T-helper 9 cell (primary cell): ENCODE measurements around the gene COQ9.
"Not testable (repeated sequence)": the region's sequence is repeated elsewhere in the genome, so short reads cannot be mapped to it uniquely, and the experiment has no call there.

Source experiments
- DNase-seq: peaks from one replicate; pipeline ENCODE4 v3.0.0-alpha.2; 2020

COQ9 gene

DNA sequence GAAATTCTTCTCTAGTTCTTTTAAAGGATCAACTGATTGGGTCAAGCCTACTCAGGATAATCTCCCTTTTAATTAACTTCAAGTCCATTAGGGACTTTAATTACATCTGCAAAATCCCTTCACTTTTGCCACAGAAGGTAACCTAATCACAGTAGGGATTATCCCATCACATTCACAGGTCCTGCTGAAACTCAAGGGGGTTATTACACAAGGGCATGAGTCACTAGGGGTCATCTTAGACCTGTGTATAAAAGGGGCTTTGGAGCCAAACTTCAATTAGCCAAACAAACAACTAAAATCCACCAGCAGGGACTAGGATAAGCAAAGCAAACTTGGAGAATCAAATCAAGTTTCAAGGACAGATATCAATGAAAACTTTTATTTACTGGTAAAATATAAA lies 19.5 kb upstream of the COQ9 start:
- no peak for DNase-seq

DNA sequence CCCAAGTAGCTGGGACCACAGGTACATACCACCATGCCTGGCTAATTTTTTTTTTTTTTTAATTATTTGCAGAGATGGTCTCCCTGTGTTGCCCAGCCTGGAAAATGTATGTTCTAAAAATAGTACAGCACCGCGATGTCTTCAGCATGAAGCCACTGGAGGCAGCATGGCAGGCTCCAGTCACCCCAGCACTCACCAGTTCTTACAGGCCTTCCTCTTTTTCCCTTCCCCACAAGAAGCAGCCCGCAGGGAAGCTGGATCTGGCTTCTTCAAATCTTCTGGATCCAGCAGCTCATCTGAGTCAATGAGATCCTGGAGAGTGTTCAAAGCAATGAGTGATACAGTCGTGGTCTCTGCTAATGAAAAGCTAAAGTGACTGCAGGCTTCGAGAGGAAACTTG lies 16.3 kb upstream of the COQ9 start:
- no peak for DNase-seq

DNA sequence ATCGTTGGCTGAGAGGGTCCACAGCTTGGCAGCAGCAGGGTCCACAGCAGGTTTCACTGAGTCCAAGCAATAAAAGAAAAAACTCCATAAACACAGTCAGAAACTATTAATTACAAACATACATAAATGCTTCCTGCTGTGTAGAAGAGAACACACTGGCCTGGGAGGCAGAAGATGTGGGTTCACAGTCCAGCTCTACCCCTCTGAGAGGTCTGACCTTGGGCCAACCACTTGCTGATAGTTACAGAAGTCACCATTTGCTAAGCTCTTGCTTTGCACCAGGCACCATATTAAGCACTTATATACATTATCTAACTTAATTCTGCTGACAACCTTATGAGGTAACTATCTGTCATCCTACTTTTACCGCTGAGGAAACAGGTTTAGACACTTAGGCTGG lies 14.8 kb upstream of the COQ9 start:
- no peak for DNase-seq

DNA sequence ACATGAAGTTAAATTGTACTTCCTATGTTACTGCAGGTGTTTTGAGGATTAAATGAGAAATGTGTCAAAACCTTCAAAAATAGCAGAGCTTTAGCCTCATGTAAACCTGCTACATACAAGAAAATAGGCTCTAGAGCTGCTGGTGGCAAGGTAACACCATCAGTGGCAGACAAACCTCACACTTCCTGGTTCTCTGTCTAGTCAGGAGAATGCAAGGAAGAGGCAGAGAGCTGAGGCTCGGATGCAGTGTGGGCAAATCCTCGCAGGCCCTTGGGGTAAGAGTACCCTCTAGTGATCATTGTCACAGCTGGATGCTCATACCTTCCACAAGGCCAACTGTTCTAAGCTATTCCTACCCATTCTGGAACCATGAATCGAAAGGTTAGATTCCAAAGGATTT lies 14.3 kb upstream of the COQ9 start:
- DNase-seq: no peak

DNA sequence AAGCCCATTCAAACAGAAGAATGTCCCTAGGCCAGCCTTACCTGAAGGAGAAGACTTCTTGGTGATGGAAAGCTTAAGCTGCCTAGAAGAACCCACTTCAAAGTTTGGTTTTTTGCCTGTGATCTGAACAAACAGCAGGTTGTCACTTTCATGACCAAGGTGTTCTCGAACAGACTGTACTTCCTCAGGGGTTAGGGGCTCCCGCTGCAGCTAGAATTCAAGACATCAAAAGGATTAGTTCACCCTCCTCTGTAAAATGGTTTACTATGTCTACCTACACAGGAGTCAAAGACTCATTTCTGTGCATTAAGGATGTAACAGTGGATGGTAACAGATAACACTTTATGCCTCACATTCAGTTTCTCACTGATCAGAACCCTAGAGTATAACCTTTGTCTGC lies 13.3 kb upstream of the COQ9 start:
- DNase-seq: no peak

DNA sequence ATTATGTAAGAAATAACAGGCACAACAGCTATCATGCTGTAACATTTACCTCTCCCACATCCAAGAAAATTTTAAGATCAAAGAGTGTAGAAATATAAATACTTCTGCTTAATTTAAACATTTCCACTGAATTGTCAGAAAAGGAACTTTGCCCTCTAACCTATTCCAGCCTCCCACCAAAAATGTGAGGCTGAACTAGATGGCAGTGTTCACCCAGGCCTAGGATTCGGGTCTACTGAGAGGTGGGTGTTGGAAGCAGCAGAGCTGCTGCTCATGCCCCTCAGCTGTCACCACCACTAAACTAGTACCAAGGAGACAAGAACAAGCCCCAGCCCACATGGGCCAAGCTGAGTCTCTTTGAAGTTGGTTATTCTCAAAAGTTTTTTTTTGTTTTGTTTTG lies 11.4 kb upstream of the COQ9 start:
- DNase-seq: no peak

DNA sequence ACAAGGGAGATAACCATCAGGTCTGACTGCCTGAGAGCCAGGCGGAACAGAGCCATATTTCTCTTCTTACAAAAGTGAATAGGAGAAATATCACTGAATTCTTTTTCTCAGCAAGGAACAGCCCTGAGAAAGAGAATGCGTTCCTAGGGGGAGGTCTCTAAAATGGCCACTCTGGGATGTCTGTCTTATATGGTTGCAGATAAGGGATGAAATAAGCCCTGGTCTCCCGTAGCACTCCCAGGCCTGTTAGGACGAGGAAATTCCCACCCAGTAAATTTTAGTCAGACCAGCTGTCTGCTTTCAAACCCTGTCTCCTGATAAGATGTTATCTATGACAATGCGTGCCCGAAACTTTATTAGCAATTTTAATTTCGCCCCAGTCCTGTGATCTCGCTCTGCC lies 7.3 kb upstream of the COQ9 start:
- DNase-seq: not testable (repeated sequence)

DNA sequence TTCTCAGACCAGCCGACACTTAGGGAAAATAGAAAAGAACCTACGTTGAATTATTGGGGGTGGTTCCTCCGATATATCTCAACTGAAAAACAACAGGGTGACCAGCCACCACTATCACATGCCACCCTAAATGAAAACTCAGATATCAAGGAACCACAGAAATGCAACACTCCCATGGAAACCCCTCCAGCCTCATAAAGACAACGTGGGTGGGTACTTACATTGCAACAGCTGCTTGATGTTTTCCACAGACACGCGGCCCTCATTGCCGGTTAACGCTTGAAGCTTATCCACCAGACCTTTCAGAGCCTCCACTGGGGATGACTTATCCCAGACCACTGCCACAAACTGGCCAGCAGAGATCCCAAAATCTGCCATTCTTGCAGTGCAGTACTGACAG lies 6.7 kb upstream of the COQ9 start:
- DNase-seq: not testable (repeated sequence)

DNA sequence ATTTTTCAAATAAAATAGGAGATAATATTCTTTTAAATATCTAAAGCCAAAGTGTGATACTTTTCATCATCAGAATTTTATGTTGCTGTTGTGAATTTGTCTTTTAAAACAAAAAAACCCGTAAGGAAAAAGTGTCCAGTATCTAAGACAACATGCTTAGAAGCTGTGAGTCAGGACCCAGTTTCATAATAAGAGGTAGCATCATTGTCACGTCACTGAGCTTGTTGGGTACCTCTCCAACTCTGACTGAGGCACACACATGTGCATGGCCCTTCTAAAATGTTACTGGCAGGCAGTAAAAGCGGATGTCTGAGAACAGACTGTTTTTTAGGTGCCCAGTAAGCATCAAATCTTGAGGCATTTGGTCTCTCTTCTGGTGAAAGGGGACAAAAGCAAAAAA lies 2.6 kb upstream of the COQ9 start:
- DNase-seq: no peak

DNA sequence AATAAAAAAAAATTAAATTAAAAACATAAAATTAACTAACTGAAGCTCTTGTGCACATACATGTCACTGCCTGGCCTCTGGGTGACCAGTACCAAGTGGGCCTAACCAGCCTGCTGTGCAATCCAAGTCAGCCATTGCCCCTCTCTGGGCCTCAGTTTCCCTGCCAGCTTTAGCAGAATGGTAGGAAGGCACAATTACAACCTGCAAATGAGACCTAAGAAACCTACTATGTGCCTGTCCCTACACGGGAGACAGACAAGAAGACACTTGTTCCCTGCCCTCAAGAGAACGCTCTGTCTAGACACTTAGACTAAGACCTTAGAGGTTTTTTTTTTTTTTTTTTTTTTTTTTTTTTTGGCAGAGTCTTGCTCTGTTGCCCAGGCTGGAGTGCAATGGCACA lies 1.8 kb upstream of the COQ9 start:
- no peak for DNase-seq

DNA sequence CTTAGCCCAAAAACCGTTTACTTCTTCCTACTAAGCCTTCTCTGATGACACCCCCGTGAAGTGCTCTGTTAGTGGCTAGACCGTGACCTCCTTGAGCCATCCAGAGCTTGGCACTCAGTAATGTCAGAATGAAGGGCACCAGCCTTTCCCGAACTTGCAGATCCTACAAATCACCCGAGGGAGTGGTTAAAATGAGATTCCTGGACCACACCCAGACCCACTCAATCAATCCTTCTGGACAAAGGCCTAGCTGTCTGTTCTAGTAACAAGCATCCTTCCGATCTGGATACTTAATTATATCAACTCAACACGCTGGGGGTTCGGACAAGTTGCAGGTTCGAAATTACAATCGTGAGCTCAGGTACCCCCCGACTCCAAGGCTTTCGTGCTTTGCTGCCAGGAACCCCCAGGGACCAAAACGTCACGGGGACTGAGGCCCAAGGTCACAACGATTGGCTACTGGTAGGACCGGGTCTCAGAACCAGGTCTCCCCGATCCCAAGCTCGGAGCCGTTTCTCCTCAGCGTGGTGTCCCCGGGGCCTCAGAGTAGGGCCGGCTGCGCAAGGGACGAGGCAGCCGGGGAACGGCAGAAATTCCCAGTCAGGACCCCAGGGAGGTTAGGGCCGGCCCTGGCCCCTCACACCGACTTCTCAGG lies 621 bp upstream of the COQ9 start:
- no peak for DNase-seq

DNA sequence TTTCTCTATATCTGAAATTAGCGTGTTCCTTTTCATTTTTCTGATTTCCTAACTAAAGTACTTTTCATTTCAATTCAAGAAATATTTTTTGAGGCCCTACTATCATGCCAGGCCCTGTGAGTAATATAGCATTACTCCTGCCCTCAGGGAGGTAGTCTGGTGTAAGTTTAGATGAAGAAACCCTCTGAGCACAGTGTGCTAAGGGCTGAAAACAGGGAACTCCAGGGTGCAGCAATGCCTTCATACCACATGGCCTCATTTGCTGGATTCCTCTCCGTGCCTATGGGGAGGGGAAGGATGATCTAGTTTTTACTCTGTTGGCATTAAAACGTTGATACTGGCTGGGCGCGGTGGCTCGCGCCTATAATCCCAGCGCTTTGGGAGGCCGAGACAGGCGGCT lies 4.7 kb downstream of the COQ9 start:
- DNase-seq: no peak

DNA sequence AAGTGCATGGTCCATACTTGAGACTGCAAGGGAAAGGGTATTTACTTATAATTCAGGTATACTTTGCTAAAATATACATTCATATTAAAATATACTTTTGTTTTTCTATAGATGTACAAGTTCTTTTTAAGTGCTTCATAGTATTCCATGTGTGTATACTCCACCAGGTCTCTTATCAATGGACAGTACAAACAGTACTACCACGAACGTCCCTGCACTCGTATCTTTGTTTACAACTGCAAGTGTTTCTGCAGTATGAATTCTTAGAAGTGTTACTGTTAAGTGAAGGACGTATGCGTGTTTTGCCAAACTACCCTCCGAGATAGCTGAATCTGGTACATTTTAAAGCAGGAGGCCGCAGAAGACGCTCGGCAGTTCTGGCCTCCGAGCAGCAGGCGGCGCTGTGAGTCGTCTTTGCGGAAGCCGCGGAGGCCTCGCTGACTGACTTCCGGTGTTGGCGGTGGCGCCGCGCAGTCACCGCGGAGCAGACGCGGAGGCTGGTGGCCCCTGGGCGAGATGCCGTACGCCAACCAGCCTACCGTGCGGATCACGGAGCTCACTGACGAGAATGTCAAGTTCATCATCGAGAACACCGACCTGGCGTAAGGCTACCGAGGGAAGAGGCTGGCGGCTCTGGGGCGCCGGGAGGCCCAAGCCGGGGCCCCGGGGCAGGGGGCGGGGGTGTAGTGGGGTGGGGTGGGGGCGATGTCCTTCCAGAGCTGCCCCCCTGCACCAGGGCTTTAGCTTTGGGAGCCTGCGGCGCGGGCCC lies 15.1 kb downstream of the COQ9 start, which contains the start of gene POLR2C:
POLR2C (plus strand) TSS at position 471 of the 769 bp plus-strand sequence; CDS start at position 517, 46 bp downstream.
- DNase-seq: peak; percentile 96

DNA sequence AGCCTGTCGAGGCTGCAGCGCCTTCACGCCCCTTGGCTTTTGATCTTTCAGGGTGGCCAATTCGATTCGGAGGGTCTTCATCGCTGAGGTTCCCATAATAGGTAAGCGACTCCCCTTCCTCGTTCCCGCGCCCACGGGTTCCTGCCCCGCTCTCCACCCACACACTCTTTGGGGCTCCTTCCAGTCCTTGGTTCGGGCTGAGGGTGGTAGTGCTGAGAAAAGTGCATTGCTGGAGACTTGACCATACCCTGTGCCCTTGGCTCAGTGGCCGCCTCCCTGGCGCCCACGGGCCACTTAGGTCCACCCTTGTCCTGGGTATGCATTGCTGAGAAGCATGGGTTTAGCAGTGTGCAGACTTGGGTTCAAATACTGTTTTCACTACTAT lies 15.7 kb downstream of the COQ9 start:
- DNase-seq: no peak

DNA sequence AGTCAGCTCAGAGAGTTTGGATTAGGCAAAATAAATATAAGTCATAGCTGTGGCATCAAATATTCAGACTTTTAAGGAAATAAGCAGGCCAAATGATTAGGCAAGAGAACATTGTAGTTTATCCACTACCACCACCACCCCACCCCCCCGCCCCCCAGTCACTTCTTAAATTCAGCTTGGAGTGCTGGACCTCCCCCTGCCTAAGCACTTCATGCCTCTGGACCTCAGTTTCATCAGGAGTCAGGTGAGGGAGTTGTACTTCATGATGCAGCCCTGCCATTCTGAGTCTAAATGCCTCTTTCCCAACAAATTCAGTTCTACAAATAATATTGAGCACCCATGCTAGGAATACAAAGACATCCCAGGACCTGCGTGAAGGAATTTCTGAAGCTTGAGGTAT lies 17.2 kb downstream of the COQ9 start:
- DNase-seq: no peak

DNA sequence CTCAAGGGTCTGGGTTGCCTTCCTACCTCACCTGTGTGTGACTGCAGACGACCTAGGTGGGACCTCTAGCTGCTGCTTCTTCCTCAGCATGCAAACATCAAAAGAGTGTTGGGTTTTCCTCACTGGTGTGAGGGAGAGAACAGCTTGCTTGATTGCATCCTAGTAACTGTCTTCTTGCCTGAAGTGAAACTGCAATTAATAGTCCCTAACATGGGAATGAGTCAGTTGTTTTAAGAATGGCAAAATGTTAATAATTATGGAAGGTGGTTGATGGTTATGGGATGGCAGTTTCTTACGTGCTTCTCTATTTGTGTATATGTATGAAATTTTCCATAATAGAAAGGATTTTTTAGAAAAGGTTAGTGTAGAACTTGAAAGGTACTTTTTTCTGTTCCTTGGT lies 21.1 kb downstream of the COQ9 start:
- no peak for DNase-seq

DNA sequence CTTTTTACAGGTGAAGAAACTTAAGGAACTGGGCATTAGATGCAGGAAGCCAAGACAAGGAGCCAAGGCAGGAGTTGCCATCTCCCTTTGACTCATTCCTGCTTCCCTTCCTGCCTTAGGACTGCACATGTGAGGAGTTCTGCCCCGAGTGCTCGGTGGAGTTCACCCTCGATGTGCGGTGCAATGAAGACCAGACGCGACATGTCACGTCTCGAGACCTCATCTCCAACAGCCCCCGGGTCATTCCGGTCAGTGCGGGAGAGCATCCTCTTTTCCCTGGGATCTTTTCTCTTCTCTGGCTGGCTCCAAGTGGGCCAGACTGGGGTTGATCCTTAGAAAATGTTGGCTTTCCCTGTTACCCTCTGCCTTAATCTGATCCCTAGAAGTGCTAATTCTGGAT lies 21.8 kb downstream of the COQ9 start:
- no peak for DNase-seq

DNA sequence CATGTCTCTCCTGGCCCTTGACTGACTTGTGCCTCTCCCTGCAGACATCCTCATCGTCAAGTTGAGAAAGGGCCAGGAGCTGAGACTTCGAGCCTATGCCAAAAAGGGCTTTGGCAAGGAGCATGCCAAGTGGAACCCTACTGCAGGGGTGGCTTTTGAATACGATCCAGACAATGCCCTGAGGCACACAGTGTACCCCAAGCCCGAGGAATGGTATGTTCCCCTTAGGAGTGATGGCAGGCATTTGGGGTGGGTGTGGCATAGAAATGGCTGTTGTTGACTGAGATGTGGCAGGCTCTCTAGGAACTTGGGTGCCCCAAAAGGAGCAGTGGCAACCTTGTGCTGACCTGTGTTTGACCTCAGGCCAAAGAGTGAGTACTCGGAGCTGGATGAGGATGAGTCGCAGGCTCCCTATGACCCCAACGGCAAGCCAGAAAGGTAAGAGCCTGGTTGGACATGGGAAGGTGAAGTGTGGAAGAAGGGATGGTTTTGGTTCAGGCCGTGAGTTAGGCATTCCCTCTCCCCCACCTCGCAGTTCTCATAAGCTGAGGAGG lies 22.7 kb downstream of the COQ9 start:
- DNase-seq: no peak

DNA sequence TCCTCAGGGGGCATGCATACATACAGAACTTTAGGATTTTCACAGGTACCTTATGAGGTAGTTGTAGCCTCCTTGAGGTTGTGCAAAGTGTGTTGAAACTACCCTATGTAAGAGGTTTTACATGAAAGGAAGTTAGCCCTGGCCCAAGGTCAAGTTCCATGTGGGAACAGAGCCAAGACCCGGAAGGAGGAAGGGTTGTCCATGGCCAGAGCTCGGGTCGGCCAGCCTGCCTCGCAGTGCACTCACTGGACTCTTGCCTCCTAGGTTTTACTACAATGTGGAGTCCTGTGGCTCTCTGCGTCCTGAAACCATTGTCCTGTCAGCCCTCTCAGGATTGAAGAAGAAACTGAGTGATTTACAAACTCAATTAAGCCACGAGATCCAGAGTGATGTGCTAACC lies 23.4 kb downstream of the COQ9 start:
- DNase-seq: no peak

DNA sequence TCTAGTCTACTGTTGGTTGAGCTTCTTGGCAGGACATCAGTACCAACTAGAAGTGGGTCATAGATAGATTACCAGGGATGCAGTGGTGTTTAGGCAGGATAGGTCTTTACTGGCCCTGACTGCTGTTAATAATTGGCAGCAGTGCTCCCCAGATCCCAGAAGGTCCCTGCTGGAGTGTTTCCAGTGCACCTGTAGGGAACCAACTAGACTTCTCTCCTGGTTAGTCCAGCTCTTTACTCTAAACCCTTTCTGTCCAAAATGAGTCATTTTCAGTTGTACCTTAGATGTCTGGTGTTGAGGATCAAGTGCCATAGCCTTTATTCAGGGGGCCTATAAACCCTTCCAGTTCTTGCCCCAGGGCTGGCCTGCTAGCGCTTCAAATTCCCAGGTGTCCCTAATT lies 23.9 kb downstream of the COQ9 start:
- DNase-seq: no peak

DNA sequence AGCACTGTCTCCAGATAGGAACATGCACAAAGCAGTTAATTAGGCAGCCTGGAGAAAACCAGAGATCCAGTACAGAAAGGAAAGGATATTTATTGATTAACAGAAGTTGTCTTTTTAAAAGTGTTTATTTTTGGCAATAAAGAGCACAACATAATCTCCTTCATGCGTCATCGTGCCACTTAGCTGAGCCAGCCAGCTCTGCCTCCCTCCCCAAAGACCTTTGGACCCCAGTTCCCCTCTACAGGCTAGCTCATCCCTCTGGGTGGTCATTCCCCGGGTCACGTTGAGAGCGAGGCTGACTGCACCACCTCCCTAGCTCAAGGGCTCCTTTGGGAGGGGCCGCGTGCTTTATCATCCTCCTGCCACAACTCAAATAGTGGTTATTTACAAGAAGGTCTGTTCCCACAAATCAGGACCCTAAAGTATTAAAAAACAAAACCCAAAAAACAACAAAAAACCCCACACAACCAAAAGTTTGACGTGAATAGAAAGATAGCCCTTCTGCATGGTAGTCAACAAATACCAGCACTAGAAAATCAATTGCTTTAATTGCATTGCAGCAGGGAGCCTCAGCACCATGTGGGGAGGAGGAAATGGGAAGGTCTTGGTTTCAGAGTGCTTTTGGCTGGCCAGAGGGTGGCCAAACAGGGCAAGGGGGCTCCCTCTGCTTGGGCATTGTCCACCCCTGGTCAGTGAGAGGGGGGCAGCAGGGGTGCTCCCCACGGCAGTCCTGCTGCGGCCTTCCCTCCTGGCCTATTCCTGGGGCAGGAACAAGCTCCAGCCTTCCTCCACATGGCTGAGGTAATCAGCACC lies 24.8 kb downstream of the COQ9 start:
- no peak for DNase-seq

DNA sequence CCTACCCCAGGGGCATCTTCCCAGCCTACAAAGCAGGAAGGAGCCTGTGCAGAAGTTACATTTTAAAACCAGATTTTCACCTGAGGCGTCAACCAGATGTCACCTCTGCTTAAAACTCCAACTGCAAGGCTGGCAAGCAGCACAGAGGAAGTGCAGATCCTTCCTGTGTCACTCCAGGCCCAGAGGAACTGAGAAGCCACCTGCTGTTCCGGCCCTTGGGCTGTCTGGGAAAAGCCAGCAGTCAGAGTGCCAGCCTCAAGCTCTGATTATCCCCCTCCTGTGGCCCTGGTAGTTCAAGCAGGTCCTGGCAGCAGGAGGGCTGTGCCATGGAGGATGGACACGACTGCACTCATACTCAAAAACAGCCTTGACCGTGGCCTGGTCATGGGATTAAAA lies 25.4 kb downstream of the COQ9 start:
- DNase-seq: no peak

DNA sequence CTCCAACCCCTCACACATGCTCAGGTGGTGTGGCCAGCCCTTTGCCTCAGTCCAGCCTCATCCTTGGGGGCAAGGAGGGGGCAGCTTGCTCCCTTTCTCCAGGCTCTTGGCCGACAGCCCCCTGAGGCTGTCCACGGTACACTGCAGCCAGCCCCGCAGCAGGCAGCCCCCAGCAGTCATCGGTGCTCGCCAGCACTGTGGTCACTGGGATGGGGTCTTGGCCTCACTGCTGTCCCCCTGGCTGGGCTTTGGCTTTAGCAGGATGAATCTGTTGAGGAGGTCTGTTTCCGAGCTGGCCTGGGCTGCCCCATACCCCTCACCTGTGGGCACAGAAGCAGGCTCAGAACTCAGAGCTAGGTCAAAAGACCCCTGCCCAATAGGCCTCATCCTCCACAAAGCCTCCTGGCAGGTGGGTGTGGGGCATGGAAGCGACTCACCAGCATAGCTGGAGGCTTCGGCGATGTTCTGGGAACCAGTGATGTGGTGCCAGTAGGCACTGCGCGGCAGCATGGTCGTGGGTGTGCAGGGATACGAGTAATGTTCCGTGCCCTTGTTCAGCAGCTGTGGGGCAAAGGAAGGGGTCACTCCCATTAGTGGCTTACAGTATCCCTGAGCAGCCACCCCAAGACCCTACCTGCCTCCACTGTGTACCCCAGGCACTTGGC lies 26.0 kb downstream of the COQ9 start:
- DNase-seq: no peak
